NCI-H128 (cell line): ENCODE measurements around the gene CAMTA1.

Experiments
- DNase-seq: peaks from one replicate; lab custom pipeline; 2025; ENCODE audit not compliant: unreplicated experiment; lab: John Stamatoyannopoulos, UW

CAMTA1 gene

GRCh38 chr1:7716506-7716905 lies 931.3 kb downstream of the CAMTA1 start:
- DNase-seq, result no peak

DNA sequence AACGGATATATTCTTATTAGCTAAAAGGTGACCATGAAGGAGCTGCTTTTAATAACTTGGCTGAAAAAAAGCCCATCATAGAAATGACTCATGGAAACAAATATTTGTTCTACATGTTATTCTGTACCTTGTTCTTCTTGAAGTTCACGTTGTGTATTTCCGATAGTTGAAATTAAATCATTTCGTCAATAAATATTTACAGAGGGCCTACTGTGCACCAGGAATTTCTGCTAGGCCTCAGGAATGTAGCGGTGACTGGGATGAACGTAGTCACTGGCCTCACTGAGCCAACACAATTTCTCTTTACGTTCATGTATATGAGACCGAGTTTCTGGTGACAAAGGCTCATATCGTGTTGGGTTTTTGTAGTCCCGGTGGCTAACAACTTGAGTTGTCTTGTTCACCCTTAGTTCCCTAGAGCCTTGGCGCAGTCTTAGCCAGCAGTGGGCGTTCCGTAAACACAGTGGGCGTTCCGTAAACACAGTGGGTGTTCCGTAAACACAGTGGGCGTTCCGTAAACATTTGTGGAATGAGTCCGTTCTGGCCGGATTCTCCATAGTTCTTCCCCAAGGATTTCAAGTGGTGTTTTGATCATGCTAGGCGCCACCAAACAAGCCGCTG lies 932.6 kb downstream of the CAMTA1 start:
- no peak for DNase-seq

GRCh38 chr1:7719468-7720094 lies 934.3 kb downstream of the CAMTA1 start:
- DNase-seq, result no peak

DNA sequence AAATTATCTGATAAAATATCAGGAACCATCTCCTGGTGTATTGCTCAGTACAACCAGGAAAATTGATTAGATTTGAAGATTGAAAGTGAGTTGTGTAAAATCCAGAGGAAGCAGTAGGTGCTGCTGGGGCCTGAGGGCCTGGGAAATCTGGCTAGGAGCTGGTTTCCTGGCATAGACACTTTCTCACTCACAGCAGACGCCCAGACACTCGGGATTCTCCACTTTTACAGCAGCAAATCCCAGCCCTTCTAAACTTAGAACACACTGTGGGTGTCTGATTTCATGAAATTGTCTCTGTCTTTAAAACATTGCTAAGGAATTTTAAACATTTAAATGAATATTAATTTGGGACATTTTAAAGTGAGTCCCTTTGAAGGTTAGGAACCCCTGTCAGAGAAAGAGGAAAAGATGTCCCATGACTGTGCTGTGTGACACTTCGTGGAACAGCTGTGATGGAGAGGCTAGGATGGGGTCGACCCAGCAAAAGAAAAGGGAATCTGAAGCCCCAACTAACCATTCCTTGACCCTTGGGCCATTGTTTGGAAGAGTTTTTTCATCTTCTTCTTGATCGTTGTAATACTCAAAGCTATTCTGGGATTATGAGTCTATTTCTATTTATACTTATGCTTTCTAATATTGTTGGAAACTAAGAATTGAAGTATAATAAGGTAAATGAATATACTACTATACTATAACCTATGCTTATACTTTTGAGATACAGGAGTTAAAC lies 936.9 kb downstream of the CAMTA1 start:
- no peak for DNase-seq

GRCh38 chr1:7722670-7723012 lies 937.4 kb downstream of the CAMTA1 start:
- DNase-seq, result no peak

DNA sequence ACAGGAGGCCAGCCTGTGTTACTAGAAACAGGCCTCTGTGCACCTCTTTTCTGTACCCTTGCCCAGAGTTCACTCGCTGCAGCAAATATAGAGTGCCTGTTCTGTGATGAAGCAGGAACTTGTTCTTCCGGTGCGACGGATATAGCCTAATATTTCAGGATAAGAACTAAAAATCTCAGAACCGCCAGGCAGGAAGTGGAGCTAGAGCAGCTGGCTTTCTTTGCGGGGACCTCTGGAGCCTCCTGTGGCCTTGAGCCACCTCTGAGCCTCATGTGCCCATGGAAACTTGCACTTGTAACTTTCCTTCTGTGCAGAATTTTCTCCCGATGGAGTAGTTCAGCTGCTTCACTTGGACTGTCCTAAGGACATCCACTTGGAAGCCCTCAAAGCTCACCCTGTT lies 941.4 kb downstream of the CAMTA1 start:
- no peak for DNase-seq

DNA sequence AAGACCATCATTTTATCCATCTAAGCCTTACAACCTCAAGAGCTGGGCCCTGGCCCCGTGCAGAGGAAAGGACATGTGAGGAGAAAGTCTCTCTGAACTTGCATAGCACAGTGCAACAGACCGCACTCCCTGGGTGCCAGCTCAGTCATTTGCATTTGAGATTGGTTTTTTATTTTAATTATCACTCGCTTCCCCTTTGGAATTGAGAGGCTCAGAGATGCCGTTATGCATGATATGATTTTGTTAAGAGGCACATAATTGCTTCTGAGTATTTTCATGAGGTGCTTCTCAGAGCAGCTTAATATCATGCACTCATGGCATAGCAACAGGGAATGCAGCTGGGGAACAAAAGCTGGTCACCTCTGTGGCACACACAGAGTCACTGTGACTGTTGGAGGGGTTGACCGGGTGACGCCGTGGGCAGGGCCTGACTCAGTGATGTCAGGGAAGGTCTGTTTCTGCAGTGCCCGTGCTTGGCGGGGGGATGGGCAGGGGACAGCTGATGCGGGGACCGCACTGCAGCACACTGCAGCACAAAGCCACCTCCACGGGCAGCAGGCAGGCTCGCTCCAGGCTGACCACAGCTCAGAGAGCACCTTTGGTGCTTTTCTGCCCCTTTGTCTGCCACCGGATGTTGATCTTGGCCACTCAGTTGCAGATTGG lies 942.7 kb downstream of the CAMTA1 start:
- no peak for DNase-seq

GRCh38 chr1:7729761-7730160 lies 944.5 kb downstream of the CAMTA1 start:
- no peak for DNase-seq

- no peak for DNase-seq
Observed at GRCh38 chr1:7732331-7732730, 947.1 kb downstream of the CAMTA1 start.

DNA sequence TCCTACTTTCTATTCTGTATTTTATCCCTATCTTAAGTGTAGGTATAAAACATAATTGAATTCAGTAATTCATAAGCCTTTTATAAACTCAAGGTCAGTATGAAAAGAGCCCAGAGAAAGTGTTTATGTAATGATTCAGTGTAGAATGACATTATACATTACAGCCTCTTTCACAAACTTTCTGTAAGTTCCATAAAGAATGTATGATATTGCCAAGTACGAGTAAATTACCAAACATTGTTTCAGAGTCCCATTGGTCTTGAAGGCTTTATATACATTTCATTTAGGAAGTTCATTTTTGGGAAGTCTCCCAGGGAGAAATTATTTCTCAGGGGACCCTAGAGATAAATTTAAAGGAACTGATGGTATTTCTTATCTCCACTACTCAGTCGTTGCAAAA lies 948.0 kb downstream of the CAMTA1 start:
- DNase-seq, result no peak

DNA sequence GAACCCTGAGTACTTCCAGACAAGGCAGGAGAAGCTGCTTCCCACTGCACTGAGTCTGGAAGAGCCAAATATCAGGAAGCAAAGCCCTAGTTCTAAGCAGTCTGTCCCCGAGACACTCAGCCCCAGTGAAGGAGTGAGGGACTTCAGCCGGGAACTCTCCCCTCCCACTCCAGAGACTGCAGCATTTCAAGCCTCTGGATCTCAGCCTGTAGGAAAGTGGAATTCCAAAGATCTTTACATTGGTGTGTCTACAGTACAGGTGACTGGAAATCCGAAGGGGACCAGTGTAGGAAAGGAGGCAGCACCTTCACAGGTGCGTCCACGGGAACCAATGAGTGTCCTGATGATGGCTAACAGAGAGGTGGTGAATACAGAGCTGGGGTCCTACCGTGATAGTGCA lies 952.8 kb downstream of the CAMTA1 start:
- DNase-seq, result no peak

DNA sequence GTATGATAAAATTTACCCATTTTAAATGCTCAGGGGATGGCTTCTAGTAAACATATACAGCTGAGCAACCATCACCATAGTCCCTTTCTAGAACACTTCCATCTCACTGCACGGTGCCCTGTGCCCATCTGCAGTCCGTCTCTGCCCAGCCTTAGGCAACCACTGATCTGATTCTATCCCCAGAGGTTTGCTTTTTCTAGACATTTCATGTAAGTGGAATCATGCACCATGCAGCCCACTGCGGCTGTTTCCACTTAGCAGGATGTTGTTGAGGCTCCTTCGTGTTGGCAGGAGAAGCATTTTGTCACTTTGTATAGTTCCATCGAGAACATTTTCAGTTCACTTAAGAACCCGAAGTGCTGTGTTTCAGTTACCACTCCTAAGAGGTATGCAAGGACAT lies 958.1 kb downstream of the CAMTA1 start:
- DNase-seq, result no peak

- DNase-seq, result no peak
Observed at GRCh38 chr1:7744882-7745281, 959.6 kb downstream of the CAMTA1 start.

DNA sequence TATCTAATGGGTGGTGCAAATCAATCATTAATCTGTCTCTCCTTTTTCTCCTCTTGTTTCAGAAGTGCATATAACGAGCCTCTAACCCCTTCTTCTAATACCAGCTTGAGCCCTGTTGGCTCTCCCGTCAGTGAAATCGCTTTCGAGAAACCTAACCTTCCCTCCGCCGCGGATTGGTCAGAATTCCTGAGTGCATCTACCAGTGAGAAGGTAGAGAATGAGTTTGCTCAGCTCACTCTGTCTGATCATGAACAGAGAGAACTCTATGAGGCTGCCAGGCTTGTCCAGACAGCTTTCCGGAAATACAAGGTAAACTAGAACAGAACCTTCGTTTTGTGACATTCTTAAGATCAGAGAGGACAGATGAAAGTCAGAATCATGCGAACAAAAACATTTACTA lies 960.5 kb downstream of the CAMTA1 start:
- no peak for DNase-seq

- no peak for DNase-seq
Observed at GRCh38 chr1:7747605-7748004, 962.4 kb downstream of the CAMTA1 start.

DNA sequence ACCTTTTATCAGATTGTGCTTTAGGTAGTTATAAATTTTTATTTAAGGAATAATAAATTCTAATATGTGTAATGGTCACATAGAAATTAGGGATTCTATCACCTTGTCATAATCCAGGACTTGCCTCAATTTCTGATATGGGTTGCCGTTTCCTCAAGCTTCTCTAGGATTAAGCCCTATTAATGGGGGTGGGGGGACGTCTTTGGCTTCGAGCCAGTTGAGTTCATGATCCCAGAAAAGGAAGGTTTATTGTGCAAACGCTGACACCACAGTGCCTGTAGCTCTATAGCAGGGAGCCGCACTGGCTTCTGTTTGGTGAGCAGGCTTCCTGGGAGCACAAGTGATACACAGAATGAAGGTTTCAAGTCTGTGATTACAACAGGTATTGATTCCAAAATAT lies 963.9 kb downstream of the CAMTA1 start:
- no peak for DNase-seq

- no peak for DNase-seq
Observed at GRCh38 chr1:7751174-7751573, 965.9 kb downstream of the CAMTA1 start.

DNA sequence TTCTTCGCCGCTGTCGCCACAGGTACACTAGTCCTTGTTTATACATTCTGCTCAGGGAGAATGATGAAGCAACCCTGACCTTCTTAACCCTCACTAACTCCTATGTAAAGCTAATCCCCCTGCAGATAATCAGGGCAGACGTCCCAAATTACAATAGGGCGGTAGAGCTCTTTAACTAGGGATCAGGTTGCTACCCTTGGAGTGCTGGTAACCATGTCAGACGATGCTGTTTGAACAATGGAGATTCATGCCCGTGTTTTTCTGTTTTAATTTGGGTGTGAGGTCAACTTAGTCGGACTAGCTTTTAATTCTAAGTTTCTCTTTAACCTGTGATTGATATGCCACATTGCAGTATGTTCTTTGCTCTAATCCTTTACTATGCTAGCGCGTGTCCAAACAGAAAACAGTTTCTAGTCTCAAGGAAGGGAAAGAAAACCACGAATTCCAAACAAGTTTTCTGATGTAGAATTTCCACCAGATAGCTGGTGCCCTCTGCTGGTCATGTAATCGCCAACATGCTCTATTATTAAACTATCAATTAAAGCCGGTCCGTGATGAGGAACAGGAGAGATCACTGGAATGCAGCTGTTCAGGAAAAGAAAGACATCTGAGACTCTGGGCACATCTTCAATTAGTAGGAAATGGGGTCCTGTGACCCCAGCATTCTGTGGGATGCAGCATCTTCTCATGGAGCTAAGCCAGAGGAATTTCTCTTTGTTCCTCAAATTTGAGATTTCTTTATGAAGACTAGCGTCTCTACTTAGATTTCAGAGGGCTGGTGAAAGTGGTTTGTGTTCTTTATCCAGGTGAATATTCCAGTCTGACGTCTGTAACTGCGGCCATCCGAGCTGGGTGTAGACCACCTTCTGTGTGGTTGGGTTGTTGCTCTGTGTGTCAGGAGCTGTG lies 967.5 kb downstream of the CAMTA1 start:
- DNase-seq, result peak; percentile 65

DNA sequence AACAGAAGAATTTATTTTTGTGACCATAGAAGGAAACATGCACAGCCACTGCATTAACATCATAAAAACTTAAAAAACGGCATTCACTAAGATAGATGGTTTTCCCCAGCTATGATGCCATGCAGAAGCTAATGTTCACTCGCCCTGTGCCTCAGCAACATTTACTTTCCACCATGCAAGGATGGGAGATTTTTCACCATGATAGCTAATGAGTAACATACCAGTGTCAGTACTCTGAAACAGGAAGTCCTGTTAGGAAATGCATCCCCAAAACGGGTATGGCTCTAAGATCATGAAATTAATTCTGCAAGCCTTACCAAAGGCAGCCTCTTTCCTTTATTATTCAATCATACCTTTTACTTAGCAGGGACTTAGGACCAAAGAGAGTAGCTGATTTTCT lies 968.4 kb downstream of the CAMTA1 start:
- no peak for DNase-seq

DNA sequence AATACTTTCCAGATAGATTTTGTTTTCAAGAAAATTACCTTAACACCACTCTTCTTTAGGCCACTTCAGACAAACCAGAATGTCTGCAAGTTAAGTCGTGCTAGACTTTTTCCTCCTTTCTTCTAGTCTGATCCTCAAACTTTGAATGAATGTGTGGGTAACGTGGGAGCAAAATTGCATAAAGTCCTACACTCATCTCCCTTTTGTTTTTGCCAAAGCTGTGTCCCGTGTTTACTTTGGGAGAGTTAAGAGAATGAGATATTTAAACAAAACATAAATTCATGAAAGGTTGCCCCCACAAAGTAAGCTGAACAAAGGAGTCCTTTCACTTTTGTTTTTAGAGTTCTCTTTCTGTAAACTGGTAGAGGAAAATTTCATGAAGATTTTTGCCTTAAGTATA lies 969.0 kb downstream of the CAMTA1 start:
- DNase-seq, result no peak

GRCh38 chr1:7755448-7755847 lies 970.2 kb downstream of the CAMTA1 start:
- DNase-seq, result no peak
